ENCODE measurements around the gene PEAR1.

Gene PEAR1

GRCh38 chr1:156886583-156887281, 6.8 kb upstream of the PEAR1 start:
- Histone ChIP-seq H3K27me3 (ENCODE audit: control insufficient read depth in 1 of 2, insufficient read depth in 2 of 2, low read length in 2 of 2) (peaks cover 0 to 22% of the 10 kb centered on the region in 2 donors), H3K36me3 (ENCODE audit: insufficient read depth, low read length) (no peaks in the 10 kb centered on the region), H3K4me3 (ENCODE audit: low read depth in 1 of 2, low read length in 2 of 2) (no peak overlapping the region), H3K9me3 (ENCODE audit: low read length) (no peaks in the 10 kb centered on the region), H3K9ac (ENCODE audit: low read length) (no peak overlapping the region), H3K4me1 (ENCODE audit: insufficient read depth, low read length) (no peaks in the 10 kb centered on the region), H3K27ac (ENCODE audit: low read depth, low read length) (no peak overlapping the region)

- no peaks in the 10 kb centered on the region for H3K4me1 ChIP-seq (ENCODE audit: insufficient read depth, low read length)
Observed at GRCh38 chr1:156887317-156887716, 6.2 kb upstream of the PEAR1 start.

GRCh38 chr1:156887734-156888133, 5.8 kb upstream of the PEAR1 start:
- Histone ChIP-seq H3K4me1 (ENCODE audit: insufficient read depth, low read length) (no peaks in the 10 kb centered on the region), H3K4me3 (ENCODE audit: low read depth in 1 of 2, low read length in 2 of 2) (no peak overlapping the region), H3K9ac (ENCODE audit: low read length) (no peak overlapping the region), H3K36me3 (ENCODE audit: insufficient read depth, low read length) (no peaks in the 10 kb centered on the region), H3K27me3 (ENCODE audit: control insufficient read depth in 1 of 2, insufficient read depth in 2 of 2, low read length in 2 of 2) (peaks cover 0 to 21% of the 10 kb centered on the region in 2 donors), H3K9me3 (ENCODE audit: low read length) (no peaks in the 10 kb centered on the region), H3K27ac (ENCODE audit: low read depth, low read length) (no peak overlapping the region)

More at GRCh38 chr1:156887317-156887716, 6.2 kb upstream of the PEAR1 start:
- Histone ChIP-seq H3K27me3 (ENCODE audit: control insufficient read depth in 1 of 2, insufficient read depth in 2 of 2, low read length in 2 of 2) (peaks cover 0 to 22% of the 10 kb centered on the region in 2 donors), H3K36me3 (ENCODE audit: insufficient read depth, low read length) (no peaks in the 10 kb centered on the region), H3K9ac (ENCODE audit: low read length) (no peak overlapping the region), H3K27ac (ENCODE audit: low read depth, low read length) (no peak overlapping the region), H3K4me3 (ENCODE audit: low read depth in 1 of 2, low read length in 2 of 2) (no peak overlapping the region), H3K9me3 (ENCODE audit: low read length) (no peaks in the 10 kb centered on the region)

- Histone ChIP-seq H3K27ac (ENCODE audit: low read depth, low read length) (no peak overlapping the region), H3K27me3 (ENCODE audit: control insufficient read depth in 1 of 2, insufficient read depth in 2 of 2, low read length in 2 of 2) (peaks cover 5 to 30% of the 10 kb centered on the region in 2 donors), H3K36me3 (ENCODE audit: insufficient read depth, low read length) (no peaks in the 10 kb centered on the region), H3K4me3 (ENCODE audit: low read depth in 1 of 2, low read length in 2 of 2) (no peak overlapping the region), H3K4me1 (ENCODE audit: insufficient read depth, low read length) (no peaks in the 10 kb centered on the region), H3K9ac (ENCODE audit: low read length) (no peak overlapping the region), H3K9me3 (ENCODE audit: low read length) (no peaks in the 10 kb centered on the region)
Observed at GRCh38 chr1:156889802-156890580, 3.5 kb upstream of the PEAR1 start.

- H3K36me3 ChIP-seq (ENCODE audit: insufficient read depth, low read length), result no peaks in the 10 kb centered on the region
- H3K4me1 ChIP-seq (ENCODE audit: insufficient read depth, low read length), result peaks cover 6% of the 10 kb centered on the region
- no peaks in the 10 kb centered on the region for H3K9me3 ChIP-seq (ENCODE audit: low read length)
- peaks cover 5 to 34% of the 10 kb centered on the region in 2 donors for H3K27me3 ChIP-seq (ENCODE audit: control insufficient read depth in 1 of 2, insufficient read depth in 2 of 2, low read length in 2 of 2)
- no peak overlapping the region for H3K9ac ChIP-seq (ENCODE audit: low read length)
- no peak overlapping the region for H3K27ac ChIP-seq (ENCODE audit: low read depth, low read length)
- peak overlapping the region in 1 of 2 donors; percentile 14 for H3K4me3 ChIP-seq (ENCODE audit: low read depth in 1 of 2, low read length in 2 of 2)
Observed at GRCh38 chr1:156892190-156893047, 1.1 kb upstream of the PEAR1 start.

- Histone ChIP-seq H3K4me3 (ENCODE audit: low read depth in 1 of 2, low read length in 2 of 2) (peak overlapping the region; percentile 26 to 35), H3K9ac (ENCODE audit: low read length) (no peak overlapping the region), H3K27ac (ENCODE audit: low read depth, low read length) (peak overlapping the region; percentile 72), H3K27me3 (ENCODE audit: control insufficient read depth in 1 of 2, insufficient read depth in 2 of 2, low read length in 2 of 2) (peaks cover 5 to 25% of the 10 kb centered on the region in 2 donors), H3K4me1 (ENCODE audit: insufficient read depth, low read length) (peaks cover 6% of the 10 kb centered on the region), H3K9me3 (ENCODE audit: low read length) (no peaks in the 10 kb centered on the region), H3K36me3 (ENCODE audit: insufficient read depth, low read length) (no peaks in the 10 kb centered on the region)
Observed at GRCh38 chr1:156894001-156894400, 483 bp downstream of the PEAR1 start.

- Histone ChIP-seq H3K27me3 (ENCODE audit: control insufficient read depth in 1 of 2, insufficient read depth in 2 of 2, low read length in 2 of 2) (peaks cover 5 to 25% of the 10 kb centered on the region in 2 donors), H3K4me1 (ENCODE audit: insufficient read depth, low read length) (peaks cover 6% of the 10 kb centered on the region), H3K9ac (ENCODE audit: low read length) (no peak overlapping the region), H3K9me3 (ENCODE audit: low read length) (no peaks in the 10 kb centered on the region), H3K27ac (ENCODE audit: low read depth, low read length) (no peak overlapping the region), H3K36me3 (ENCODE audit: insufficient read depth, low read length) (no peaks in the 10 kb centered on the region), H3K4me3 (ENCODE audit: low read depth in 1 of 2, low read length in 2 of 2) (peak overlapping the region in 1 of 2 donors; percentile 35)
Observed at GRCh38 chr1:156894711-156895454, 1.4 kb downstream of the PEAR1 start.

- H3K27me3 ChIP-seq (ENCODE audit: control insufficient read depth in 1 of 2, insufficient read depth in 2 of 2, low read length in 2 of 2), result peaks cover 5 to 25% of the 10 kb centered on the region in 2 donors
- peaks cover 6% of the 10 kb centered on the region for H3K4me1 ChIP-seq (ENCODE audit: insufficient read depth, low read length)
- H3K9me3 ChIP-seq (ENCODE audit: low read length), result no peaks in the 10 kb centered on the region
- no peak overlapping the region for H3K9ac ChIP-seq (ENCODE audit: low read length)
- no peaks in the 10 kb centered on the region for H3K36me3 ChIP-seq (ENCODE audit: insufficient read depth, low read length)
- H3K27ac ChIP-seq (ENCODE audit: low read depth, low read length), result no peak overlapping the region
- H3K4me3 ChIP-seq (ENCODE audit: low read depth in 1 of 2, low read length in 2 of 2), result peak overlapping the region in 1 of 2 donors; percentile 35
Observed at GRCh38 chr1:156895455-156895812, 1.9 kb downstream of the PEAR1 start.

- Histone ChIP-seq H3K27me3 (ENCODE audit: control insufficient read depth in 1 of 2, insufficient read depth in 2 of 2, low read length in 2 of 2) (peaks cover 5 to 25% of the 10 kb centered on the region in 2 donors), H3K9me3 (ENCODE audit: low read length) (no peaks in the 10 kb centered on the region), H3K27ac (ENCODE audit: low read depth, low read length) (no peak overlapping the region), H3K4me1 (ENCODE audit: insufficient read depth, low read length) (peaks cover 6% of the 10 kb centered on the region), H3K4me3 (ENCODE audit: low read depth in 1 of 2, low read length in 2 of 2) (no peak overlapping the region), H3K9ac (ENCODE audit: low read length) (no peak overlapping the region), H3K36me3 (ENCODE audit: insufficient read depth, low read length) (no peaks in the 10 kb centered on the region)
Observed at GRCh38 chr1:156895927-156896326, 2.4 kb downstream of the PEAR1 start.

- Histone ChIP-seq H3K9ac (ENCODE audit: low read length) (no peak overlapping the region), H3K4me1 (ENCODE audit: insufficient read depth, low read length) (peaks cover 6% of the 10 kb centered on the region), H3K27me3 (ENCODE audit: control insufficient read depth in 1 of 2, insufficient read depth in 2 of 2, low read length in 2 of 2) (peaks cover 5 to 25% of the 10 kb centered on the region in 2 donors), H3K27ac (ENCODE audit: low read depth, low read length) (no peak overlapping the region), H3K9me3 (ENCODE audit: low read length) (no peaks in the 10 kb centered on the region), H3K36me3 (ENCODE audit: insufficient read depth, low read length) (no peaks in the 10 kb centered on the region), H3K4me3 (ENCODE audit: low read depth in 1 of 2, low read length in 2 of 2) (no peak overlapping the region)
Observed at GRCh38 chr1:156896490-156897033, 3.0 kb downstream of the PEAR1 start.

Measured in muscle layer of colon (tissue), 2 donors.